ENCODE measurements around the gene EMC8.

DNA sequence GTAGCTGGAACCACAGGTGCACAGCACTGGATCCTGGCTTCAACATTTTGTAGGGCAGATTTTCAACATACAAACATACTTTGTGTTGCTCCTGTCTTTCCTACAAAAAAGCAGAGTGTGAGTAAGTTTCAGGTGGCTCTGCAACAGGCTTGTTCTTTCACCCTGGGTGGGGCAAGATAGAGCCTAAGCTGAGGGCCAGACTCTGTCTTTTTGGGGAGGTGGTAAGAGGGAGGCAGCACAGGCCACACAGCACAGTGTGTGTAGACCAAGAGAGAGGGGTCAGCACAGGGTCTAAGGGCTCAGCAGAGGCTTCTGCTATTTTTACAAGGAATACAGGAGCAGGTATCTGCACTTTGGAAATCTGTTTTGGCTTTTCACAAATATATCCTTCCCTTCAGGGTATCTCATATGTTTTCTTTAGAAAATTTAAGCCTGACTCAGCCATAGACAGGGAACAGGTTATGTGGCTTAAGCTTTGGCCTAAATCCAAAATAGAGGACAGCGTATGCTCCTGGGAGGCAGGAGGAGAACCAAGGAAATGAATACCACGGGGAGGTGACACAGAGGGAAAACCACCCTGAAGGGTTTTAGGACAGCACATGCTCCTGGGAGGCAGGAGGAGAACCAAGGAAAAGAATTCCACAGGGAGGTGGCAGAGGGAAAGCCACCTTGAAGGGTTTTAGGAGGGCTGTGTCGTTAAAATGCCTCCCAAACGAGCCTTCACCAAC lies 21.6 kb downstream of the EMC8 start:
- no peak for TF ChIP-seq JUND (IDR thresholded peaks at IDR 0.05)
- TF ChIP-seq, protein P1, sequence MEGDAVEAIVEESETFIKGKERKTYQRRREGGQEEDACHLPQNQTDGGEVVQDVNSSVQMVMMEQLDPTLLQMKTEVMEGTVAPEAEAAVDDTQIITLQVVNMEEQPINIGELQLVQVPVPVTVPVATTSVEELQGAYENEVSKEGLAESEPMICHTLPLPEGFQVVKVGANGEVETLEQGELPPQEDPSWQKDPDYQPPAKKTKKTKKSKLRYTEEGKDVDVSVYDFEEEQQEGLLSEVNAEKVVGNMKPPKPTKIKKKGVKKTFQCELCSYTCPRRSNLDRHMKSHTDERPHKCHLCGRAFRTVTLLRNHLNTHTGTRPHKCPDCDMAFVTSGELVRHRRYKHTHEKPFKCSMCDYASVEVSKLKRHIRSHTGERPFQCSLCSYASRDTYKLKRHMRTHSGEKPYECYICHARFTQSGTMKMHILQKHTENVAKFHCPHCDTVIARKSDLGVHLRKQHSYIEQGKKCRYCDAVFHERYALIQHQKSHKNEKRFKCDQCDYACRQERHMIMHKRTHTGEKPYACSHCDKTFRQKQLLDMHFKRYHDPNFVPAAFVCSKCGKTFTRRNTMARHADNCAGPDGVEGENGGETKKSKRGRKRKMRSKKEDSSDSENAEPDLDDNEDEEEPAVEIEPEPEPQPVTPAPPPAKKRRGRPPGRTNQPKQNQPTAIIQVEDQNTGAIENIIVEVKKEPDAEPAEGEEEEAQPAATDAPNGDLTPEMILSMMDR (IDR thresholded peaks at IDR 0.05 in 2 of 3, conservative IDR thresholded peaks at IDR 0.05 in 1 of 3; ENCODE audit: borderline replicate concordance in 1 of 3, insufficient read depth in 1 of 3, low read depth in 2 of 3, low read length in 2 of 3), result no peak
- no peak for TF ChIP-seq POLR2A (IDR thresholded peaks at IDR 0.05; ENCODE audit: borderline replicate concordance, extremely low read depth, insufficient read depth, insufficient read length)
- TF ChIP-seq, protein P2, sequence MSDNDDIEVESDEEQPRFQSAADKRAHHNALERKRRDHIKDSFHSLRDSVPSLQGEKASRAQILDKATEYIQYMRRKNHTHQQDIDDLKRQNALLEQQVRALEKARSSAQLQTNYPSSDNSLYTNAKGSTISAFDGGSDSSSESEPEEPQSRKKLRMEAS (IDR thresholded peaks at IDR 0.05), result no peak
- TF ChIP-seq EZH2 (IDR thresholded peaks at IDR 0.05), result no peak
- no peak for TF ChIP-seq POLR2AphosphoS5 (IDR thresholded peaks at IDR 0.05; ENCODE audit: low read depth, low read length)
- TF ChIP-seq ZNF274 (IDR thresholded peaks at IDR 0.05; ENCODE audit: low read depth, low read length), result no peak
